GM23338 (cell line): ENCODE data around the gene GTSF1L.

Experiments
- CTCF ChIP-seq, 2 experiments: fragments of 200-600 bp in 1 of 2; sonication (generic) in 1 of 2; conservative IDR thresholded peaks; 2 replicates each; pipeline versions ENCODE4 v1.5.1 to v1.6.1; 2016 to 2017; ENCODE audit warnings: antibody characterized with exemption in 2 of 2, low read depth in 2 of 2, mild to moderate bottlenecking in 2 of 2, moderate library complexity in 1 of 2
- EZH2 ChIP-seq: fragments of 200-600 bp; sonication (generic); IDR thresholded peaks from one replicate; pipeline ENCODE4 v1.8.0; 2017; ENCODE audit warnings: antibody characterized with exemption, mild to moderate bottlenecking, low read depth; ENCODE audit not compliant: unreplicated experiment
- EZH2phosphoT487 ChIP-seq: fragments of 200-600 bp; sonication (generic); IDR thresholded peaks from one replicate; pipeline ENCODE4 v1.8.1; 2018; ENCODE audit warnings: antibody characterized with exemption; ENCODE audit not compliant: unreplicated experiment
- JUNB ChIP-seq: IDR thresholded peaks from one replicate; pipeline ENCODE4 v1.6.1; 2016; ENCODE audit warnings: antibody characterized with exemption; ENCODE audit not compliant: unreplicated experiment
- STAT1 ChIP-seq: IDR thresholded peaks from one replicate; pipeline ENCODE4 v1.6.1; 2016; ENCODE audit warnings: antibody characterized with exemption; ENCODE audit not compliant: unreplicated experiment
- TF ChIP-seq, protein P1 (sequence below): IDR thresholded peaks from one replicate; pipeline ENCODE4 v1.6.1; 2018; ENCODE audit warnings: antibody characterized with exemption; ENCODE audit not compliant: unreplicated experiment

GRCh38 chr20:43690943-43691598, 35.7 kb downstream of the GTSF1L start:
- TF ChIP-seq EZH2 (no peak), CTCF (conservative IDR thresholded peaks at IDR 0.05; ENCODE audit: low read depth in 2 of 2) (no peak), EZH2phosphoT487 (no peak), JUNB (no peak), STAT1 (no peak)
- TF ChIP-seq, protein P1, sequence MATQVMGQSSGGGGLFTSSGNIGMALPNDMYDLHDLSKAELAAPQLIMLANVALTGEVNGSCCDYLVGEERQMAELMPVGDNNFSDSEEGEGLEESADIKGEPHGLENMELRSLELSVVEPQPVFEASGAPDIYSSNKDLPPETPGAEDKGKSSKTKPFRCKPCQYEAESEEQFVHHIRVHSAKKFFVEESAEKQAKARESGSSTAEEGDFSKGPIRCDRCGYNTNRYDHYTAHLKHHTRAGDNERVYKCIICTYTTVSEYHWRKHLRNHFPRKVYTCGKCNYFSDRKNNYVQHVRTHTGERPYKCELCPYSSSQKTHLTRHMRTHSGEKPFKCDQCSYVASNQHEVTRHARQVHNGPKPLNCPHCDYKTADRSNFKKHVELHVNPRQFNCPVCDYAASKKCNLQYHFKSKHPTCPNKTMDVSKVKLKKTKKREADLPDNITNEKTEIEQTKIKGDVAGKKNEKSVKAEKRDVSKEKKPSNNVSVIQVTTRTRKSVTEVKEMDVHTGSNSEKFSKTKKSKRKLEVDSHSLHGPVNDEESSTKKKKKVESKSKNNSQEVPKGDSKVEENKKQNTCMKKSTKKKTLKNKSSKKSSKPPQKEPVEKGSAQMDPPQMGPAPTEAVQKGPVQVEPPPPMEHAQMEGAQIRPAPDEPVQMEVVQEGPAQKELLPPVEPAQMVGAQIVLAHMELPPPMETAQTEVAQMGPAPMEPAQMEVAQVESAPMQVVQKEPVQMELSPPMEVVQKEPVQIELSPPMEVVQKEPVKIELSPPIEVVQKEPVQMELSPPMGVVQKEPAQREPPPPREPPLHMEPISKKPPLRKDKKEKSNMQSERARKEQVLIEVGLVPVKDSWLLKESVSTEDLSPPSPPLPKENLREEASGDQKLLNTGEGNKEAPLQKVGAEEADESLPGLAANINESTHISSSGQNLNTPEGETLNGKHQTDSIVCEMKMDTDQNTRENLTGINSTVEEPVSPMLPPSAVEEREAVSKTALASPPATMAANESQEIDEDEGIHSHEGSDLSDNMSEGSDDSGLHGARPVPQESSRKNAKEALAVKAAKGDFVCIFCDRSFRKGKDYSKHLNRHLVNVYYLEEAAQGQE, result no peak
